NT2/D1 (cell line): ENCODE measurements around the gene RHBDL3.

ENCODE experiments used
- DNase-seq: peaks from one replicate; pipeline ENCODE4 v3.0.0-alpha.2; 2011; ENCODE audit warnings: low read depth, low spot score
- H3K27me3 ChIP-seq: 2 replicates; pipeline ENCODE4 v1.6.0; 2011; ENCODE audit warnings: mild to moderate bottlenecking; ENCODE audit not compliant: insufficient read length, insufficient read depth
- H3K36me3 ChIP-seq: 2 replicates; pipeline ENCODE4 v1.6.1; 2011; ENCODE audit warnings: mild to moderate bottlenecking, low read length, mixed read lengths; ENCODE audit not compliant: insufficient read depth, insufficient read length
- H3K4me1 ChIP-seq: 2 replicates; pipeline ENCODE4 v1.5.1; 2011; ENCODE audit not compliant: insufficient read depth, insufficient read length
- H3K4me3 ChIP-seq: 2 replicates; pipeline ENCODE4 v1.5.1; 2011; ENCODE audit warnings: low read depth; ENCODE audit not compliant: insufficient read length
- H3K9ac ChIP-seq: 2 replicates; pipeline ENCODE4 v1.6.0; 2011; ENCODE audit warnings: low read depth; ENCODE audit not compliant: insufficient read length
- H3K9me3 ChIP-seq: 2 replicates; pipeline ENCODE4 v1.5.1; 2011; ENCODE audit warnings: mild to moderate bottlenecking, low read length; ENCODE audit not compliant: insufficient read depth
- SUZ12 ChIP-seq: IDR thresholded peaks from 2 replicates; pipeline ENCODE4 v1.6.1; 2011; ENCODE audit not compliant: insufficient read length, insufficient read depth; ENCODE audit errors: extremely low read depth
- YY1 ChIP-seq: IDR thresholded peaks from 2 replicates; pipeline ENCODE4 v1.6.1; 2011; ENCODE audit not compliant: insufficient read length, insufficient read depth
- ZNF274 ChIP-seq: IDR thresholded peaks from 2 replicates; pipeline ENCODE4 v1.6.1; 2011; ENCODE audit warnings: mild to moderate bottlenecking, low read depth, low read length

Gene RHBDL3, protein sequence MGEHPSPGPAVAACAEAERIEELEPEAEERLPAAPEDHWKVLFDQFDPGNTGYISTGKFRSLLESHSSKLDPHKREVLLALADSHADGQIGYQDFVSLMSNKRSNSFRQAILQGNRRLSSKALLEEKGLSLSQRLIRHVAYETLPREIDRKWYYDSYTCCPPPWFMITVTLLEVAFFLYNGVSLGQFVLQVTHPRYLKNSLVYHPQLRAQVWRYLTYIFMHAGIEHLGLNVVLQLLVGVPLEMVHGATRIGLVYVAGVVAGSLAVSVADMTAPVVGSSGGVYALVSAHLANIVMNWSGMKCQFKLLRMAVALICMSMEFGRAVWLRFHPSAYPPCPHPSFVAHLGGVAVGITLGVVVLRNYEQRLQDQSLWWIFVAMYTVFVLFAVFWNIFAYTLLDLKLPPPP

DNA sequence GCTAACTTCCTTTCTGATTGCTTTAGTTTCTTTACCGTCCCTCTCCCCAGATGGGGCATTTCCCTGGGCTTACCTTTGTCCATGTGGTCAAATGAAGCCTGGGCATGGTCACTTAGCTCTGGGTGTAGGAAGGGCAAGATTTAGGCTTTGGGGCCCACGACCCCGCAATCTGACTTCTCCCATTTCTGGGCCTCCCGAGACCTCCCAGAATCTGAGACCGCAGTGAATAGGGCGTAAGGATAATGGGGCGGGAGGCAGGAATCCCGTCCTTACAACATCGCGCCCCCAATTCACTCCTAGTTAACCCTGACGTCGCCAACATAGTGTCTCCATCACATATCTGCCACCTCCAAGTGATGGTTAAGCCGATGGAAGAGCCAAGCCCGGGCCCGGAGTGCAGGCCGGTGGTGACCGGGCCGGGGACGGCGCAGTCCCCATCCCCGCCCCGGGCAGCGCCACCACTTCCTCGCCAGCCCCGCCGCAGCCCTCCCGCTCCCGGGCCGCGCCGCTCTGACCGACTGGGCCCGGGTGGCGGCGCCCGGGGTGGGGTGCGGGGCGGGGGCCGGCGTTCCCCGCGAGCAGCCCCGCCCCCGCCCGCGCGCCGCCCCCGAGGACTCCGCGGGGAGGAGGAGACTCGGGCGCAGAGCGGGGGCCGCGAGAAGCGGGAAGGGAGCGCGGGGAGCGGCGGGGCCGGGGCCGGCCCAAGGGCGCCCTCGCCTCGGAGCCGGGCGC lies at the start of gene RHBDL3:
TSS of gene RHBDL3 (plus strand) at position 641 of the 732 bp plus-strand sequence. CDS start 358 bp downstream, outside the sequence.
- Histone ChIP-seq H3K4me1 (peaks cover 9% of the 10 kb centered on the region), H3K4me3 (peak within 1 kb of the TSS; percentile 59), H3K9ac (peak within 1 kb of the TSS; percentile 85), H3K27me3 (peaks cover 18% of the 10 kb centered on the region), H3K9me3 (no peaks in the 10 kb centered on the region), H3K36me3 (no peaks in the 10 kb centered on the region)
- TF ChIP-seq ZNF274 = no peak
- no peak for TF ChIP-seq YY1
- no peak for TF ChIP-seq SUZ12
- no peak for DNase-seq

DNA sequence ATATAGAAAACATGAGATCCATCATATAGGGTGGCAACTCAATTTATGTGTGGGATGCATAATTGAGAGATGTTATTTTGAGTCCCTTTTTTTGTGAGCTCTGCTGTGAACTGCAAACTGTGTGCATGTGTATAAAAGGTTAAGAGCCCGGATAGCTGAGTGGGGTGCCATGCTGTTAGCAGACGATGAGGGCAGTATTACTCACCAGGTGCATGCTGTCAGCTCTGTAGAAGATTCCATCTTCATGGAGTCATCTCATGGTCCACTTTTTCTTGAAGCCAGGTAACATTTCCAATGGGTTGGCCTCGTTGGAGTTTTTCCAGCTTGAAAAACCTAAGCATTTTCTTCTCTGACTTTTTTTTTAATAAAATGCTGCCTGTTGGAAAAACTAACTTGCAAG lies 43.0 kb upstream of the RHBDL3 start:
- TF ChIP-seq SUZ12 (no peak), ZNF274 (no peak), YY1 (no peak)
- DNase-seq = no peak
- no peak overlapping the region for H3K4me3 ChIP-seq
- no peaks in the 10 kb centered on the region for H3K4me1 ChIP-seq
- no peaks in the 10 kb centered on the region for H3K27me3 ChIP-seq
- no peaks in the 10 kb centered on the region for H3K9me3 ChIP-seq
- peaks cover 2% of the 10 kb centered on the region for H3K36me3 ChIP-seq
- H3K9ac ChIP-seq = no peak overlapping the region

DNA sequence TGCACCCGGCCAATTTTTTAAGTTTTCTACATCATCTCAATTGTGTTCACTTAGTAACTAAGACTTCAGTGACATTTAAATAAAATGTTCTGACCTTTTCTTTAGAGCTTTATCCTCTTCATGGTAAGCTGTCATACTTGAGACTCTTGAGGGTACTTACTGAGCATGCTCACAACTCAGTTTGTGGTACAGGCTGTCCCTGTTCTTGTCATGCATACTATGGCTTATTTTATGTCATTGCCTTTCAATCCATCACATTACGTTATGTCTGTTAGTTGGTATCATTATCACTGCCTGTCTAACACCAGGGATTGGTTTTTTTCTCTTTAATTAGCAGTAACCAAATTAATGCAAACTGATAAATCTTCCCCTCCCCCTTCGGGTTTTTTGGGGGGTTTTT lies 41.9 kb upstream of the RHBDL3 start:
- no peak overlapping the region for H3K4me3 ChIP-seq
- H3K9me3 ChIP-seq = no peaks in the 10 kb centered on the region
- no peak for DNase-seq

GRCh38 chr17:32226886-32227285 lies 38.7 kb upstream of the RHBDL3 start:
- H3K4me1 ChIP-seq = no peaks in the 10 kb centered on the region
- no peaks in the 10 kb centered on the region for H3K9me3 ChIP-seq
- no peak overlapping the region for H3K9ac ChIP-seq
- H3K36me3 ChIP-seq = peaks cover 2% of the 10 kb centered on the region
- H3K4me3 ChIP-seq = no peak overlapping the region
- no peak for TF ChIP-seq ZNF274
- no peak for TF ChIP-seq YY1
- TF ChIP-seq SUZ12 = no peak
- DNase-seq = no peak
- no peaks in the 10 kb centered on the region for H3K27me3 ChIP-seq

More for the DNA sequence above, 41.9 kb upstream of the RHBDL3 start:
- H3K27me3 ChIP-seq = no peaks in the 10 kb centered on the region
- H3K9ac ChIP-seq = no peak overlapping the region
- H3K4me1 ChIP-seq = no peaks in the 10 kb centered on the region
- TF ChIP-seq ZNF274 (no peak), SUZ12 (no peak), YY1 (no peak)
- peaks cover 2% of the 10 kb centered on the region for H3K36me3 ChIP-seq

GRCh38 chr17:32227910-32228309 lies 37.7 kb upstream of the RHBDL3 start:
- no peak overlapping the region for H3K4me3 ChIP-seq
- H3K9ac ChIP-seq = no peak overlapping the region
- H3K36me3 ChIP-seq = peaks cover 2% of the 10 kb centered on the region

DNA sequence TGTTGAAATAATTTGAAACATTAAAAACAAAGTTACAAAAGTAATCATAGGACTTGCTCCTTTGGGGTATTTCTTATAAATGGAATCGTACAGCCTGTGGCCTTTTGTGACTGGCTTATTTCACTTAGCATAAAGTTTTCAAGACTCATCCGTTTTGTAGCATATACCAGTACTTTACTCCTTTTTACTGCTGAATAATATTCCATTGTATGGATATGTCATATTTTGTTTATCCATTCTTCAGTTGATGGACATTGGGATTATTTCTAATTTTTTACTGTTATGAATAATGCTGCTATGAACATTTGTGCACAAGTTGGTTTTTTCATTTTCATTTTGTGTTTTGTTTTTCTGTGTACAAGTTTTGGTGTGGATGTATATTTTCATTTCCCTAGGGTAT lies 30.0 kb upstream of the RHBDL3 start:
- H3K9ac ChIP-seq = no peak overlapping the region
- no peak for DNase-seq
- H3K27me3 ChIP-seq = no peaks in the 10 kb centered on the region
- TF ChIP-seq YY1 (no peak), SUZ12 (no peak), ZNF274 (no peak)
- H3K4me1 ChIP-seq = no peaks in the 10 kb centered on the region
- H3K9me3 ChIP-seq = no peaks in the 10 kb centered on the region
- H3K36me3 ChIP-seq = no peaks in the 10 kb centered on the region
- no peak overlapping the region for H3K4me3 ChIP-seq

More at GRCh38 chr17:32227910-32228309, 37.7 kb upstream of the RHBDL3 start:
- no peak for TF ChIP-seq SUZ12
- no peak for TF ChIP-seq YY1
- no peak for TF ChIP-seq ZNF274
- no peaks in the 10 kb centered on the region for H3K4me1 ChIP-seq
- H3K27me3 ChIP-seq = no peaks in the 10 kb centered on the region
- DNase-seq = peak; percentile 63
- no peaks in the 10 kb centered on the region for H3K9me3 ChIP-seq

DNA sequence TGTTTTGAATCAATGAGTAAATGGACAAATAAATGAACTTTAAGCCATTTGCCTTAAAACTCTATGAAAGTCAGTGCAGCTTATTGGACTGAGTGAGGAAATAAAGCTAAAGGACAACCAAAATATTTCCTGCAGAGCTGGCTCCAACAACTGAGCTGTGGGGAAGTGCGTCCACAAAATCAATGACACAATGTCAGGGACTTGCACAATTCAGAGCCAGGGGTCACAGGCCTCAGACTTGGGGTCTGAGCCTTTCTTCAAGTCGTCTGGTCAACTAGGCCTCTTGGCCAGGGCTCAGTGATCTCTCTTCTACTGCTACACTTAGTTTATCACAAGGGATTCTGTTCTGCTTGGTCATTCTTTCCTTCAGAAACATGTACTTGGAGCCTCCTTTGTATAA lies 26.2 kb upstream of the RHBDL3 start:
- Histone ChIP-seq H3K9me3 (no peaks in the 10 kb centered on the region), H3K4me1 (peaks cover 4% of the 10 kb centered on the region), H3K27me3 (no peaks in the 10 kb centered on the region), H3K9ac (no peak overlapping the region), H3K36me3 (no peaks in the 10 kb centered on the region), H3K4me3 (no peak overlapping the region)
- DNase-seq = no peak
- TF ChIP-seq SUZ12 = no peak
- no peak for TF ChIP-seq YY1
- no peak for TF ChIP-seq ZNF274
